Pancreas (tissue), 10 donors: ENCODE measurements around the gene MPI. TPM values are rescaled to one million over a fixed set of nuclear protein-coding genes. Genes with fewer than 3 reads are reported as not detected.
"Not testable (repeated sequence)": the region's sequence is repeated elsewhere in the genome, so short reads cannot be mapped to it uniquely, and the experiment has no call there.

ENCODE experiments used
- ATAC-seq, 4 donors: fragments of 200-7000 bp; cut with Tn5 transposase; one replicate each; pipeline versions ENCODE4 v1.8.0 to v1.9.1; 2020; ENCODE audit warnings: mild to moderate bottlenecking in 4 of 4, moderate library complexity in 4 of 4
- DNase-seq, 6 donors: peaks; one replicate each; pipeline ENCODE4 v3.0.0-alpha.2; 2020
- FAIRE-seq: peaks from 2 replicates; lab custom pipeline; 2012; peaks lifted over from hg19 to GRCh38; lab: Jason Lieb, UNC
- H3K27ac ChIP-seq, 4 donors: fragments of 200-600 bp; sonication (generic); 1 replicate in 3 of 4; 2 replicates in 1 of 4; pipeline versions ENCODE4 v1.5.0 to v1.8.0; 2020
- H3K27me3 ChIP-seq, 4 donors: fragments of 200-600 bp; one replicate each; pipeline ENCODE4 v1.8.0; 2021
- H3K36me3 ChIP-seq, 3 donors: fragments of 200-600 bp; sonication (generic) in 1 of 3; one replicate each; pipeline versions ENCODE4 v1.5.0 to v1.8.0; 2020 to 2021
- H3K4me1 ChIP-seq, 3 donors: fragments of 200-600 bp; one replicate each; pipeline ENCODE4 v1.8.0; 2021
- H3K4me3 ChIP-seq, 4 donors: fragments of 200-600 bp; sonication (generic) in 2 of 4; one replicate each; pipeline versions ENCODE4 v1.5.0 to v1.8.0; 2020 to 2021
- H3K9me3 ChIP-seq, 4 donors: fragments of 200-600 bp; one replicate each; pipeline ENCODE4 v1.8.0; 2021
- WGBS, 2 donors: extraction: QIAGEN DNeasy Blood & Tissue Kit; methylation state at CpG; one replicate each; pipeline ENCODE4 v1.1.7; 2013; 5-methylcytosine and 5-hydroxymethylcytosine counted together
- intact Hi-C, 3 donors: fragments of 100-400 bp; cut with DNase I; formaldehyde crosslinking; loops; one replicate each; pipeline versions ENCODE4 v1.11.1 to v1.14.2; 2022
- polyA plus RNA-seq, 2 donors: library from polyadenylated mRNA; stranded (reverse); fragments of 200-250 nt; gene quantifications; one replicate each; pipeline ENCODE4 v1.2.3, GENCODE V29; 2013
- total RNA-seq, 6 donors: library from RNA; stranded (reverse); fragmentation: NEBNext Ultra II Directional in 4 of 6; extraction: Animal tissue kit (Norgen Biotek cat#: 25700) in 4 of 6; gene quantifications; one replicate each; pipeline versions ENCODE4 v1.2.1 to v1.2.4, GENCODE V29; 2021 to 2023
- TF ChIP-seq, protein P1 (sequence below), 4 donors: fragments of 200-600 bp; sonication (generic) in 3 of 4; IDR thresholded peaks; one replicate each; pipeline versions ENCODE4 v1.5.0 to v1.8.0; 2021; ENCODE audit warnings: antibody characterized with exemption in 4 of 4
- donor health status: healthy with polysubstance abuse.
- donor health status: DM: no; HTN: no; CAD: no; lungs with moderate emphysema.
- donor health status: DM: no; HTN: no; CAD: no.
- donor health status: control.
- donor health status: control.
- donor health status: Bipolar disorder and iron deficiency.
- donor health status: DM: yes; HTN: yes; CAD: no.
- donor health status: DM: no; HTN: no; CAD: no.
- donor health status: DM: no; HTN: no; CAD: no.
- donor health status: DM: yes; HTN: yes; CAD: no.

MPI gene
- total and polyA plus RNA-seq, 8 donors = 14.5 to 23.2 (median 21.8) TPM

DNA sequence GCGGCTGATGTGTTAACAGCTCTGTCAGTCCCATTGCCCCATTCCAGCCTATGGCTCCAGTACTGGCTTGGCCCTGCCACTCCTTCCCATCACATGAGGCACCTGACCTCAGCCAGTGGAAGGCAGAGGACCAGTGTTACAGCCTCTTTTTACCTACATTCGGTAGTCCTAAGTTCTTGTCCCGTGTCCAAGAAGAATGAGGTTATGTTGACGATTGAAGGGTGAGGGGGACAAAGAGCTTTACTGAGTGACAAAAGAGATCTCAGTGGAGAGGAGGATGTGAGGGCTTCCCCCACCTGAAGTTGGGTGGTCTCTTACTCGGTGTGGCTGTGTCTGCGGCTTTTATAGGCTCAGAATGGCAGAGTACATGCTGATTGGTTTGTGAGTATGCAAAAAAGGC lies 7.3 kb upstream of the MPI start:
- ATAC-seq (no peak), FAIRE-seq (no peak), DNase-seq (no peak)
- TF ChIP-seq, protein P1, sequence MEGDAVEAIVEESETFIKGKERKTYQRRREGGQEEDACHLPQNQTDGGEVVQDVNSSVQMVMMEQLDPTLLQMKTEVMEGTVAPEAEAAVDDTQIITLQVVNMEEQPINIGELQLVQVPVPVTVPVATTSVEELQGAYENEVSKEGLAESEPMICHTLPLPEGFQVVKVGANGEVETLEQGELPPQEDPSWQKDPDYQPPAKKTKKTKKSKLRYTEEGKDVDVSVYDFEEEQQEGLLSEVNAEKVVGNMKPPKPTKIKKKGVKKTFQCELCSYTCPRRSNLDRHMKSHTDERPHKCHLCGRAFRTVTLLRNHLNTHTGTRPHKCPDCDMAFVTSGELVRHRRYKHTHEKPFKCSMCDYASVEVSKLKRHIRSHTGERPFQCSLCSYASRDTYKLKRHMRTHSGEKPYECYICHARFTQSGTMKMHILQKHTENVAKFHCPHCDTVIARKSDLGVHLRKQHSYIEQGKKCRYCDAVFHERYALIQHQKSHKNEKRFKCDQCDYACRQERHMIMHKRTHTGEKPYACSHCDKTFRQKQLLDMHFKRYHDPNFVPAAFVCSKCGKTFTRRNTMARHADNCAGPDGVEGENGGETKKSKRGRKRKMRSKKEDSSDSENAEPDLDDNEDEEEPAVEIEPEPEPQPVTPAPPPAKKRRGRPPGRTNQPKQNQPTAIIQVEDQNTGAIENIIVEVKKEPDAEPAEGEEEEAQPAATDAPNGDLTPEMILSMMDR (IDR thresholded peaks at IDR 0.05) = no peak
- no peak overlapping the region for H3K27ac ChIP-seq
- no peaks in the 10 kb centered on the region for H3K27me3 ChIP-seq
- H3K36me3 ChIP-seq = no peaks in the 10 kb centered on the region
- no peak overlapping the region for H3K4me3 ChIP-seq
- H3K4me1 ChIP-seq = no peaks in the 10 kb centered on the region
- intact Hi-C loops = no loop called here
- H3K9me3 ChIP-seq = no peaks in the 10 kb centered on the region
- WGBS, 2 donors = 91 to 94% methylated on average over 6 of the region's 6 CpGs

- TF ChIP-seq, protein P1 (IDR thresholded peaks at IDR 0.05) = no peak
- 87 to 96% methylated on average over 4 of the region's 4 CpGs for WGBS, 2 donors
- Histone ChIP-seq H3K27ac (no peak overlapping the region), H3K36me3 (no peaks in the 10 kb centered on the region), H3K4me1 (no peaks in the 10 kb centered on the region), H3K9me3 (no peaks in the 10 kb centered on the region), H3K4me3 (no peak overlapping the region), H3K27me3 (no peaks in the 10 kb centered on the region)
- FAIRE-seq (no peak), ATAC-seq (no peak), DNase-seq (no peak)
- intact Hi-C loops = no loop called here
Measured at GRCh38 chr15:74884428-74885223, 5.2 kb upstream of the MPI start.

DNA sequence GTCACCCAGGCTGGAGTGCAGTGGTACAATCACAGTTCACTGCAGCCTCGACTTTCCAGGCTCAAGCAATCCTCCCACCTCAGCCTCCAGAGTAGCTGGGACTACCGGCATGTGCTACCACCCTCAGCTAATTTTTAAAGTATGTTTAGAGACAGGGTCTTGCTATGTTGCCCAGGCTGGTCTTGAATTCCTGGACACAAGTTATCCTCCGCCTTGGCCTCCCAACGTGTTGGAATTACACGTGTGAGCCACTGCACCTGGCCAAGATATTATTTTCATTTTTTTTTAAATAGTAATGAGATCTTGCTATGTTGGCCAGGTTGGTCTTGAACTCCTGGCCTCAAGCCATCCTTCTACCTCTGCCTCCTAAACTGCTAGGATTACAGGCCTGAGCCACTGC lies 4.4 kb upstream of the MPI start:
- no peak for DNase-seq
- no peak overlapping the region for H3K4me3 ChIP-seq
- H3K4me1 ChIP-seq = peaks cover 0 to under 1% (median 0%) of the 10 kb centered on the region in 3 donors
- intact Hi-C loops = no loop called here
- TF ChIP-seq, protein P1 (IDR thresholded peaks at IDR 0.05) = no peak
- H3K27ac ChIP-seq = no peak overlapping the region
- ATAC-seq = no peak
- H3K27me3 ChIP-seq = no peaks in the 10 kb centered on the region
- H3K36me3 ChIP-seq = no peaks in the 10 kb centered on the region
- H3K9me3 ChIP-seq = no peaks in the 10 kb centered on the region
- WGBS, 2 donors = 67 to 70% methylated on average over 5 of the region's 5 CpGs
- no peak for FAIRE-seq

DNA sequence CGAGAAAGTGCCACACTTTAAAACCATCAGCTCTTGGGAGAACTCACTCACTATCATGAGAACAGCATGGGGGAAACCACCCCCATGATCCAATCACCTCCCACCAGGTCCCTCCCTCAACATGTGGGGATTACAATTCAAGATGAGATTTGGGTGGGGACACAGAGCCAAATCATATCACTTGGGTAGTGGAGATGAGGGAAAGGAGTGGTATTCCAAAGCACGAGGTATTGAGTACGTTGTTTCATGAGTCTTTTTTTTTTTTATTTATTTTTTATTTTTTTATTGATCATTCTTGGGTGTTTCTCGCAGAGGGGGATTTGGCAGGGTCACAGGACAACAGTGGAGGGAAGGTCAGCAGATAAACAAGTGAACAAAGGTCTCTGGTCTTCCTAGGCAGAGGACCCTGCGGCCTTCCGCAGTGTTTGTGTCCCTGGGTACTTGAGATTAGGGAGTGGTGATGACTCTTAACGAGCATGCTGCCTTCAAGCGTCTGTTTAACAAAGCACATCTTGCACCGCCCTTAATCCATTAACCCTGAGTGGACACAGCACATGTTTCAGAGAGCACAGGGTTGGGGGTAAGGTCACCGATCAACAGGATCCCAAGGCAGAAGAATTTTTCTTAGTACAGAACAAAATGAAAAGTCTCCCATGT lies 2.2 kb upstream of the MPI start:
- WGBS, 2 donors = 75 to 88% methylated on average over 6 to 8 of the region's 10 CpGs
- DNase-seq, H3K4me3 ChIP-seq, H3K9me3 ChIP-seq, H3K27me3 ChIP-seq, H3K36me3 ChIP-seq, H3K27ac ChIP-seq, FAIRE-seq, ATAC-seq, intact Hi-C loops: not testable (repeated sequence)
- H3K4me1 ChIP-seq = peaks cover 0 to 22% (median 4%) of the 10 kb centered on the region in 3 donors

GRCh38 chr15:74888716-74889115 lies 1.1 kb upstream of the MPI start:
- TF ChIP-seq, protein P1 (IDR thresholded peaks at IDR 0.05) = no peak
- Histone ChIP-seq H3K9me3 (no peaks in the 10 kb centered on the region), H3K4me3 (no peak overlapping the region), H3K4me1 (peaks cover 0 to 23% (median 4%) of the 10 kb centered on the region in 3 donors), H3K36me3 (no peaks in the 10 kb centered on the region), H3K27ac (no peak overlapping the region), H3K27me3 (no peaks in the 10 kb centered on the region)
- WGBS, 2 donors = 91 to 95% methylated on average over 4 of the region's 4 CpGs
- DNase-seq (no peak), ATAC-seq (no peak), FAIRE-seq (no peak)
- intact Hi-C loops = no loop called here
